22Rv1 (cell line): Measurements from ENCODE around the gene ANO5.

ENCODE experiments used
- CTCF ChIP-seq: fragments of 450-650 bp; IDR thresholded peaks from 2 replicates; pipeline ENCODE4 v1.5.1; 2017; ENCODE audit warnings: mild to moderate bottlenecking
- ZFX ChIP-seq: fragments of 450-650 bp; IDR thresholded peaks from 2 replicates; pipeline ENCODE4 v1.6.1; 2017; ENCODE audit warnings: antibody characterized with exemption, borderline replicate concordance

DNA sequence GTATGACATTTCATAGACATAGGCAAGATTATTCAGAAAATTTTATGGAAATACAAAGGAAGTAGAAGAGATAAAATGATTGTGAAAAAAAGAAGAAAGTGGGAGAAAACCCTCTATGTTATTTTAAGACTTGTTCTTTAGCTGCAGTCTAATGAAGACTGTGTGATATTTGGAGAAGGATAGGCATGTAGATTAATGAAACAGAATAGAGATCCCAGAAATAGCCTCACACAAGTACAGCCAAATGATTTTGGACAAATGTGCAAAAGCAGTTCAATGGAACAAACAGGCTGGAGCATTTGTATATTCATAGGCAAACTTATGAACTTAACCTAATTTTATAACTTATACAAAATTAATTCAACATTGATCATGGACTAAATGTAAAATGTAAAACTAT is 14.3 kb downstream of the ANO5 start:
- TF ChIP-seq CTCF (no peak), ZFX (no peak)
